BJ (cell line): ENCODE measurements around the gene NOS1. TPM values are rescaled to one million over a fixed set of nuclear protein-coding genes. Genes with fewer than 3 reads are reported as not detected.

Source experiments
- CTCF ChIA-PET: fragments of 350-600 bp; formaldehyde crosslinking; extraction: SDS; loops from one replicate; lab custom pipeline; 2021; ENCODE audit warnings: antibody characterized with exemption, inconsistent platforms; lab: Yijun Ruan, JAX
- POLR2A ChIA-PET: fragments of 300-600 bp; sonication (Branson Sonifier 250); formaldehyde crosslinking; extraction: SDS; loops from one replicate; lab custom pipeline; 2021; ENCODE audit warnings: antibody characterized with exemption; lab: Charles Lee
- DNase-seq: peaks from one replicate; pipeline ENCODE4 v3.0.0-alpha.2; 2011; ENCODE audit warnings: low read depth
- H3K27me3 ChIP-seq: 2 replicates; pipeline ENCODE4 v1.6.0; 2011; ENCODE audit warnings: low read length; ENCODE audit not compliant: control insufficient read depth, insufficient read depth
- H3K36me3 ChIP-seq: 2 replicates; pipeline ENCODE4 v1.5.1; 2011; ENCODE audit warnings: low read length; ENCODE audit not compliant: control insufficient read depth, insufficient read depth
- H3K4me3 ChIP-seq: 2 replicates; pipeline ENCODE4 v1.5.1; 2011; ENCODE audit warnings: low read depth, mild to moderate bottlenecking, control low read depth, low read length
- CTCF ChIP-seq: IDR thresholded peaks from 2 replicates; pipeline ENCODE4 v1.5.1; 2011; ENCODE audit warnings: low read depth, mild to moderate bottlenecking, control low read depth, inconsistent platforms, low read length, moderate library complexity; ENCODE audit not compliant: insufficient read depth
- polyA plus RNA-seq: library from polyadenylated mRNA; depleted of rRNA; stranded (reverse); fragments of >200 nt; gene quantifications from 2 replicates; pipeline ENCODE4 v1.2.3, GENCODE V29; 2011

NOS1 gene
- polyA plus RNA-seq, 1 experiment = not detected

GRCh38 chr12:117360551-117361346 lies 677 bp downstream of the NOS1 start:
- no peak overlapping the region for H3K4me3 ChIP-seq
- TF ChIP-seq CTCF = no peak
- H3K27me3 ChIP-seq = peaks cover 13% of the 10 kb centered on the region
- ChIA-PET POLR2A (no interaction called here), CTCF (interaction anchor here (14.8 kb wide), 1 partner anchor 476 kb away, joined by 342 read pairs; no protein-coding TSS in a partner anchor)
- DNase-seq = no peak
- H3K36me3 ChIP-seq = no peaks in the 10 kb centered on the region

- no peak for DNase-seq
- no peaks in the 10 kb centered on the region for H3K36me3 ChIP-seq
- POLR2A ChIA-PET = no interaction called here
- no peak for TF ChIP-seq CTCF
- CTCF ChIA-PET = interaction anchor here (14.8 kb wide), 1 partner anchor 477 kb away, joined by 342 read pairs; no protein-coding TSS in a partner anchor
- H3K4me3 ChIP-seq = no peak overlapping the region
- H3K27me3 ChIP-seq = peaks cover 13% of the 10 kb centered on the region
These were observed 1.2 kb downstream of the NOS1 start for GRCh38 chr12:117360222-117360550.

- DNase-seq = no peak
- no peak for TF ChIP-seq CTCF
- POLR2A ChIA-PET = no interaction called here
- Histone ChIP-seq H3K4me3 (no peak overlapping the region), H3K36me3 (no peaks in the 10 kb centered on the region), H3K27me3 (peaks cover 13% of the 10 kb centered on the region)
- CTCF ChIA-PET = interaction anchor here (0.8 to 1.6 kb wide), 4 partner anchors 8 to 478 kb away, joined by 3 to 7 read pairs (median 4); no protein-coding TSS in a partner anchor
These were observed 2.2 kb downstream of the NOS1 start for GRCh38 chr12:117359029-117359845.

GRCh38 chr12:117356048-117356447 lies 5.4 kb downstream of the NOS1 start:
- no peaks in the 10 kb centered on the region for H3K36me3 ChIP-seq
- no peak for TF ChIP-seq CTCF
- no peak overlapping the region for H3K4me3 ChIP-seq
- peaks cover 7% of the 10 kb centered on the region for H3K27me3 ChIP-seq
- DNase-seq = no peak
- ChIA-PET CTCF (interaction anchor here (1.4 kb wide), 1 partner anchor 10 kb away, joined by 4 read pairs; no protein-coding TSS in a partner anchor), POLR2A (no interaction called here)

GRCh38 chr12:117352883-117353282 lies 8.5 kb downstream of the NOS1 start:
- ChIA-PET POLR2A (no interaction called here), CTCF (interaction anchor here (2.1 to 3.0 kb wide), 2 partner anchors 484 to 497 kb away, joined by 7 to 9 read pairs; no protein-coding TSS in a partner anchor)
- DNase-seq = no peak
- Histone ChIP-seq H3K36me3 (no peaks in the 10 kb centered on the region), H3K27me3 (no peaks in the 10 kb centered on the region), H3K4me3 (no peak overlapping the region)
- TF ChIP-seq CTCF = no peak
